Measurements from ENCODE around the gene RRAGD.

RRAGD gene

GRCh38 chr6:89412071-89413005 is at the start of gene RRAGD:
Gene RRAGD, minus strand, starts transcription at chr6:89412273. Its CDS starts 280 bp downstream, at chr6:89411993.
- peak; percentile 67 for DNase-seq (ENCODE audit: low spot score)

- DNase-seq (ENCODE audit: low spot score), result no peak
These were observed 48.6 kb upstream of the RRAGD start for GRCh38 chr6:89460713-89461112.

DNA sequence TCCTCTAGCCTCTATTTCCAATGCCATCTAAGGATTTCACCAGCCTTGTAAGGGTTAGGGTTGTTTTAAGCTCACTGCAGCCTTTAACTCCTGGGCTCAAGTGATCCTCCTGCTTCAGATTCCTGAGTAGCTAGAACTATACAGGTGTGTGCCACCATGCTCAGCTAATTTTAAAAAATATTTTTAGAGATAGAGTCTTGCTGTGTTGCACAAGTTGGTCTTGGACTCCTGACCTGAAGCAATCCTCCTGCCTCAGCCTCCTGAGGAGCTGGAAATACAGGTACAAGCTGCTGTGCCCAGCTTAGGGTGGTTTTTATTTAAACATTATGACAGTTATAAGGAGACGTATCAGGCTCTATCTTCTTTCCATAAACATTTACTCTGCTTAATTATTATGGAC is 47.4 kb upstream of the RRAGD start:
- no peak for DNase-seq (ENCODE audit: low spot score)

DNA sequence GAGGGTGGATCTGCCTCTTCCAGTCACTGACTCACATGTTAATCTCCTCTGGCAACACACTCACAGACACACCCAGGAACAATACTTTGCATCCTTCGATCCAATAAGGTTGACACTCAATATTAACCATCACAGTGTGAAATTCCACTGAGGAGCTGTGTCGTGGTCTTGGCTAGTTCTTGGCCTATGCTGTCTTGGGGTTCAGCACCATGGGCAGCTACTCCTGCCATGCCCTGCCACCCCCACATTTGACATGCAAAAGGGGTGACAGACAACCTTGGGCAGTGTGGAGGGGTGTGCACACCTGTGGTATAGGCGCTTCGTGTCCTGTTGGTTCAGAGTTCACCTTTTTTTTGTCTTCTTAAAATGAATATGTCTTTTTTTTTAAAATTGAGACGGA is 46.6 kb upstream of the RRAGD start:
- DNase-seq (ENCODE audit: low spot score), result no peak

- no peak for DNase-seq (ENCODE audit: low spot score)
These were observed 42.2 kb upstream of the RRAGD start for GRCh38 chr6:89454300-89454699.

DNA sequence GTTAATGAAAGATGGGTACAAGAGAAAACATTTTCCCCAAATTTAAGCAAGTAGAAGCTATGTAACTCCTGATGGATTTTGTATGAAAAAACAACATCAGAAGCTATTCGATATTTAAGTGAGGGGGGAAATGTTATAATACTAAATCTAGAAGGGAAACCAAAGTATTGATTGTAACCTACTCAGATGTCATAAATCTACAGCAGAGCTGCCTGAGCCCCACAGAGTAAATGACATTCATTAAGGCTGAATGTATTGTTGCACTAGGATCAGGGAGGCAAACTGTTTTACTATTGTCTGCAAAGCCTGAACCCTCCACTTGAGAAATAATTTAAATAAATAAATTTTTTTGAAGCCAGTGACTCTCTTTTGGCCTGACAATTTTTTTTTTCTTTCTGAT is 40.2 kb upstream of the RRAGD start:
- no peak for DNase-seq (ENCODE audit: low spot score)

DNA sequence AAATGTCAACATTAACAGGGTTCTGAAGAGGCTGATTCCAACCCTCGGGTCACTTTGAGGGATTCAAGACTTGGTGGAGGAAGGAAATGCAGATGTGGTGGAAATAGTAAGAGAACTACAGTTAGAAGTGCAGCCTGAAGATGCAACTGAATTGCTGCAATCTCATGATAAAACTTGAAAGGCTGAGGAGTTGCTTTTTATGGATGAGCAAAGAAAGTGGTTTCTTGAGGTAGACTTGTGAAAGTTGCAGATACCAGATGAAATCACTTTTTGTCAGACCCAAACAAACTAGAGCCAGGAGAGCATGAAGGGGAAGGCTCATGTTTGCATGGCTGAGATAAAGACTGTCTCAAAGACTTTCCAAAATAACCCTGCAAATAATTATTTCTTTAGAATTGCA is 37.1 kb upstream of the RRAGD start:
- no peak for DNase-seq (ENCODE audit: low spot score)

DNA sequence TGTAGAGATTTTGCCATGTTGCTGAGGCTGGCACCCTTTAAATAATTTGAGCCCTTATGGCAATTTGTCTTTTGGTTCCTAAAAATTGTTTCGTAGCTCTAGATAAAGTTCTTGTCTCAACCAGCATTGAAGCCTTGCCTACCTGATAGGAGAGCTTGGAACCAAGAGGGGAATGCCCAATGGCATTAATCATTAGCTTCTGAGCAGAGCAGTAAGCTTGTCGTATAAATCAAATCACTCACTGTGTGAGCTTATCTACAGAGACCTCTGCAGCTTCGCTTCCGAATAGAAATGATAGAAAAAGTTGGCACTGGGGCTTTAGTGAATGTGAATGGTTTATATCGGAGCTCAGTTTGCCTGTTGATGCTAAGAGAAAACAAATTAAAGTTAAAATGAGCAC is 31.6 kb upstream of the RRAGD start:
- DNase-seq (ENCODE audit: low spot score), result no peak

DNA sequence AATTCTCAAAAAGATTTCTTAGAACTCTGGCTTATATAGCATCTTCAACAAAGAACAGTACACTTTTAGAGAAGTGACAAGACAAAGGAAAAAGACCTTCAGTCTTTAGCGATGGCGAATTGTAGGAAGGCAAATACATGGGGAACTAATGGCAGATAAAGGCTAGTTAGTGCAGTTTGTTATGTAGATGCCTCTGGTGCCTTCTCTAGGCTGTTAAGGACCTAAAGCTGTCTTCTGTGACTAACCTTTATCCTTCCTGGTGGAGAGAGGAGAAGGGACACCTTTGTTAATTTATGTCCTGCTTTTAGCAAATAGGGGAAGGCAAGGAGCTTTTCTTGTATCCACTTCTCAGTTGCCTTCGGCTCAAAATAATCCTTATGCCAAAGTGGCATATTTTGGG is 28.1 kb upstream of the RRAGD start:
- DNase-seq (ENCODE audit: low spot score), result no peak

- no peak for DNase-seq (ENCODE audit: low spot score)
These were observed 26.9 kb upstream of the RRAGD start for GRCh38 chr6:89439014-89439413.

GRCh38 chr6:89438248-89438647 is 26.2 kb upstream of the RRAGD start:
- DNase-seq (ENCODE audit: low spot score), result peak; percentile 72

- DNase-seq (ENCODE audit: low spot score), result no peak
These were observed 24.2 kb upstream of the RRAGD start for GRCh38 chr6:89436226-89436625.

DNA sequence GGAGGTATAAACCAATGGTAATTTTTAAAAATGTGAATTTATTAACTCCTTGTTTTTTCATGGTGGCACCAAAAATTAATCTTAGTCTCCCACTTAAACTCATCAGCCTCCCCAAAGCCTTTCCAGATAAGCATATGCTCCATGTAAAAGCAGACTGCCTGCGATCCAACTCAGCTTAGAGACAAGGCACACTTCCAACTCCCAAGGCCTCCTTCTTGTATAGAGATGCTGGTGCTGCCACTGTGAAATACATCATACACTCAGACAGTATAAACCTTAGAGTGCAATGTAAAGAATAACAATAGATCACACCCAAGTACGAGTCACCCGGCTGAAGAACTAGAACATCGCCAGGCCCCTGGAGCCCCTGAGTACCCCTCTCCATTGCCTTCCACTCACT is 22.9 kb upstream of the RRAGD start:
- no peak for DNase-seq (ENCODE audit: low spot score)

- DNase-seq (ENCODE audit: low spot score), result no peak
These were observed 22.1 kb upstream of the RRAGD start for GRCh38 chr6:89434150-89434499.

DNA sequence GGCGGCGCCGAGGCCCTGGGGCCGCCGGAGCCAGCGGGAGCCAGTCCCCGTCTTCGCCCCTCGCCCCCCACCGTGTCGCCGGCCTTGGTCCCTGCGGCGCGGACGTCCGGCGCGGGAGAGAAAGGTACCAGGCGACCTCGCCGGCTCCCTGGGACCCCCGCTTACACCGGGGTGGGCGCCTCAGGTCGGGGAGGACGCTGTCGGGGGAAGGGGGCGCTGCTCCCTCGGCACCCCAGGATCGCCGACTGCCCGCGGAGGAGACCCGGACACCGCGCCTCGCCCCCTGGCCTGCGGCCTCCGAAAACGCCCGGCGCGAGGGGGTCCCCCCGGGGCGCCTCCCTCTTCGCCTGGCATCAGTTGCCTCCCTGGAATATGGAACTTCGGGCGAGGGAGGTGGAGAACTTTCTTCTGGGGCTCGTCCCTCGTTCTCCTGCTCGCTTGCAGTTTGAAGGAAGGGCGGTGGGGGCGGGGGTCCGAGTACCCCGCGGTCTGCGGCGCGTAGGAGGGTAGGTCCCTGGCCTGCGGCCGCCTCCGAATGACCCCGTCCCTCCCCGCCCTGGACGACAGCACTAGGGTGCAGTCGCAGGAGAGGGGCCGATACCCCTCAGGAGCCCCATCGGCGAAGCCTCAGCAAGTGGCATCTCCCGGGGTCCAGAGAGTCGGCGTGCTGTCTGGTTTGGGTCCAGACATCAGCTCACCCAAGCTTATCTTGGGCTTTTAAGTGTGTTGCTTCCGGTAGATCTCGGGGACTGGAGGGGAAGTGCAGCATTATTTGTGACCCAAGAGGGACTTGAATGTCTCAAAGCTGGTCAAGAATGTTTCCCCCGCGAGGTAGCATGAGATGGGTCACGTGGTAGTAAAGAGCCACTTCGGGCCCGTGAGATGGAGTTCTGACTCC is 21.4 kb upstream of the RRAGD start:
- DNase-seq (ENCODE audit: low spot score), result no peak

- peak; percentile 79 for DNase-seq (ENCODE audit: low spot score)
These were observed 20.8 kb upstream of the RRAGD start, which contains the start of gene ANKRD6 for GRCh38 chr6:89432875-89433251. Gene ANKRD6, plus strand, starts transcription at chr6:89433152. Its CDS starts 133,825 bp downstream, at chr6:89566977.

GRCh38 chr6:89430201-89430962 is 18.3 kb upstream of the RRAGD start:
- no peak for DNase-seq (ENCODE audit: low spot score)

- DNase-seq (ENCODE audit: low spot score), result no peak
These were observed 4.7 kb upstream of the RRAGD start for GRCh38 chr6:89416796-89417195.

DNA sequence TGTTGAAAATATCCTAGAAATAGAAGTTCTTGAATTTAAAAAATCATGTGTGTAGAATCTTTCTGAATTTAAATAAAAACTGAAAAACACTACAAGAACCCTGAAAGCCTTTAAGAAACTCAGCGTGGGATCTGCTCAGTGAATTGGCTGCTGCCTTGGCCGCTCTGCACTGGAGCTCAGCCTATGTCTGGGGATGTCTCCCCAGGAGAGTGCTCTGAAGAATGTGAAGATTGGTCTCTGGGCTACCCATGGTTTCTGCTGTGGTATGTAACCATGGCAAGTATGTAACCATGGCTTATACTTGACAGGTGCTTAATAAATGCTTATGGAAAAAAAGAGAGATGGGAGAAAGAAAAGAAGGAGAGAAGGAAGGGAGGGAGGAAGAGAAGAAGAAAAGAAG is 3.1 kb upstream of the RRAGD start:
- DNase-seq (ENCODE audit: low spot score), result no peak

GRCh38 chr6:89414215-89414614 is 2.1 kb upstream of the RRAGD start:
- DNase-seq (ENCODE audit: low spot score), result no peak

DNA sequence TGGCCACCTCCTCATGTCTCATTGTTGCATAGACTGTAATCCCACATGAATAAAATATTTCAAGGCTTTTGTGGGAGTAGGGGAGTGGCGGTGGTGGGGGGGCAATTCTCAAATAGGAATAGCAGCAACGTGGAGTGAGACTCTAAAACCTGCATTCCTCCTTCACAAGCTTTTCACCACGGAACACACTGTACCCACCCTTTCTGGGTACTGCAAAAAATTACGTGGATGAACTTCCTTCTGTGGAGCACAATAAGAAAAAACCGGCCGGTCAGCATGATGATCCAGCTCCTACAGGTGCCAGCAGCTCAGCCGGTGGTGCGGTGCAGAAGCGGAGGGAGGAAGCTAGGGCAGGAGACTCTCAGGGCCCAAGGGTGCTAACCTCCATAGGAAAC is 930 bp upstream of the RRAGD start:
- DNase-seq (ENCODE audit: low spot score), result no peak

All from LoVo (cell line).